HL-60/S4 treated with phorbol 12-myristate 13-acetate at 8.2 ng/mL for 4 days and 3 days (cell line): Measurements from ENCODE around the gene MAST2.

Source experiments
- in situ Hi-C: fragments of 300-500 bp; cut with MboI; formaldehyde crosslinking; loops from 2 replicates; pipeline ENCODE4 v1.15.0; 2022; ENCODE audit warnings: low sequenced_read_pairs

The MAST2 gene

GRCh38 chr1:46013581-46013980 is 210.2 kb downstream of the MAST2 start:
- in situ Hi-C loops: no loop called here

DNA sequence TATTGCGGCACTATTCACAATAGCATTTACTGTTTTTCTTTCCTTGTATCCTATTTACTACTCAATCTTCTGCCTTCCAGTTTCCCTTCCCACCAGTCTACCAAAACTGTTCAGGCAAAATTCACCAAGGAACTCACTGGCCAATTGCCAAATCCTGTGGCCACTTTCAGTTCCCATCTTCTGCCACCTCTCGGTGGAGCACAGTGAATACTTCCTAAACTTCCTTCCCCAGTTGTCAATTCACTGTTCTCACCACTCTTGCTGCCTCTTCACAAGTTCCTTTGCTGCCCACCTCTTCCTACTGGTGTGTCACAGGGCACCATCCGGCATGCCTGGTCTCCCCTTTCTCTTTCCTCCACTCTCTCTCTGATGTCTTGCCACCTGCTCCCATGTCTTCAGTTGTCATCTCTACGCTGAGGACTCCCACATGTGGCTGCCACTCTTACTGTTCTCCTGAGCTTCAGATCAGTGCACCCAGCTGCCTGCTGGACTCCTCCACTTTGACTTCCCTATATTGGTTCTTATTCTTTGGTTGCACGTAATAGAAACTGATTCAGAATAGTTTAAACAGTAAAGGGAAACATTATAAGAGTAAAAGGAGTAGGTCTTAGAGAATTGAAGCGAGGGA is 214.6 kb downstream of the MAST2 start:
- in situ Hi-C loops: no loop called here

GRCh38 chr1:46019348-46019747 is 215.9 kb downstream of the MAST2 start:
- in situ Hi-C loops: no loop called here

DNA sequence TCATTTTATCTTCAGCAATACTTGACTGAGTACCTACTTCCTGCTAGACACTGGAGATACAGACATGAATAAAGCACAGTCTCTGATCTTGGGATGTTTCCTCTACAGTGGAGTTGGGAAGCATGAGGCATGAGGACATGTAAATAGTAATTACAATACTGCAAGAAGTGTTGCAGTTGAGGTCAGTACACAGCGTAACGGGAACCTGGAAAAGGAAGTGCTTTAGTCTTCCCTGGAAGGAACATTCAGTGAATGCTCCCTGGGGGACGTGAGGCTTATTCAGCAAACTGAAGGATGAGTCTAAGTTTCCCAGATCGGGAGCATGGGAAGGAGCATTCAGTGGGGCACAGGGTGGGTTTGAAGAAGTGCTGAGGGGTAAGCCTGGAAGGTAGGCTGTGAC is 216.6 kb downstream of the MAST2 start:
- in situ Hi-C loops: no loop called here

- in situ Hi-C loops: no loop called here
Measured at GRCh38 chr1:46021046-46021996, 217.9 kb downstream of the MAST2 start.

DNA sequence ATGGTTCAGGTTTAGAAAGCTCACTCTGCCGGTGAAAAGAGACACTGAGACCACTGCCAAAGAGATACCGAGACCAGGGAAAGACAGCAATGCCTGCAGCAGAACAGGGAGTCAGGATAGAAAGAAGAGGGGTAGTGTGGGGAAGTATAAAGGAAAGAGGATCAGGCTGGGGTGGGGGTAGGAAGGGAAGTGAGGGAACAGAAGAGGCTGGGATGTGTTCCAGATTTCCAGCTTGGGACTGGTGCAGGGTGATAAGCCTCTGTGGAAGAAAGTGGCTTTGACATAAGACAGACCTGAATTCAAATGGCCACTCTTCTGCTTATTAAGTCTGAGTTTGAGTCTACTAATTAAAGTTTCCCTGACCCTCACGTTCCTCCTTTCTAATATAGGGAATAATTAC is 223.1 kb downstream of the MAST2 start:
- in situ Hi-C loops: no loop called here

DNA sequence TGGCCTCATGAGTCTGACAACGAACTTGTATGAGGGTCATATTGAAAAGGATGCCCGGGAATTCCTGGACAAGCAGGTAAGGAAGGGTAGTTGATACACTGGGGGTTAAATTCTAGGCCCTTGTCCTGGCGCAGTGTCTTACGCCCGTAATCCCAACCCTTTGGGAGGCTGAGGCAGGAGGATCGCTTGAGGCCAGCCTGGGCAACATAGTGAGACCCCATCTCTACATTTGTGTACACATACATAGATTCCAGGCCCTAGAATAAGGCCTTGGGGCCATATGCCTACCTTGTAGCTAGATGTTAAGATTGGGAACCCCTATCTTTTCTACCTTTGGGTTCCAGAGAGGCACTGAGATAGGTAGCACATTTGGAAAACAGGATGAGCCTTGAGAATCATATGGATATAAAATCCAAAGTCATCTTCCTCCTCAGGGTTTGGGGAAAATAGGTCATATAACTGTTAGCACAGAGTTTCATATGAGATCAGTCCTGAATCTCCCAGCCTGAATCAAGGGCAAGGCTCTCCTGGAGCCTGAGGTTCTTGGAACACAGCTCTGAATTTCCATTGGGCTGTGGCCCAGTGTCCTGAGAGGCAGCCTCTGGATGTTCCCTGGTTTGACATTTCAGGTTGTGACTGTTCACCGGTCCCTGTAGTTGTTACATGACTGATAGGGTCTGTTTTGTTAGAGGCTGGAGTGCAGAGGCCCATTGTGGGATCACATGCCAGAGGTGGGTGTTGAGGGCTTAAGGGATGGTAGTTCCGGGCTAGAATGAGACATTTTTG is 224.6 kb downstream of the MAST2 start:
- in situ Hi-C loops: no loop called here

GRCh38 chr1:46030074-46030870 is 226.9 kb downstream of the MAST2 start:
- in situ Hi-C loops: no loop called here

DNA sequence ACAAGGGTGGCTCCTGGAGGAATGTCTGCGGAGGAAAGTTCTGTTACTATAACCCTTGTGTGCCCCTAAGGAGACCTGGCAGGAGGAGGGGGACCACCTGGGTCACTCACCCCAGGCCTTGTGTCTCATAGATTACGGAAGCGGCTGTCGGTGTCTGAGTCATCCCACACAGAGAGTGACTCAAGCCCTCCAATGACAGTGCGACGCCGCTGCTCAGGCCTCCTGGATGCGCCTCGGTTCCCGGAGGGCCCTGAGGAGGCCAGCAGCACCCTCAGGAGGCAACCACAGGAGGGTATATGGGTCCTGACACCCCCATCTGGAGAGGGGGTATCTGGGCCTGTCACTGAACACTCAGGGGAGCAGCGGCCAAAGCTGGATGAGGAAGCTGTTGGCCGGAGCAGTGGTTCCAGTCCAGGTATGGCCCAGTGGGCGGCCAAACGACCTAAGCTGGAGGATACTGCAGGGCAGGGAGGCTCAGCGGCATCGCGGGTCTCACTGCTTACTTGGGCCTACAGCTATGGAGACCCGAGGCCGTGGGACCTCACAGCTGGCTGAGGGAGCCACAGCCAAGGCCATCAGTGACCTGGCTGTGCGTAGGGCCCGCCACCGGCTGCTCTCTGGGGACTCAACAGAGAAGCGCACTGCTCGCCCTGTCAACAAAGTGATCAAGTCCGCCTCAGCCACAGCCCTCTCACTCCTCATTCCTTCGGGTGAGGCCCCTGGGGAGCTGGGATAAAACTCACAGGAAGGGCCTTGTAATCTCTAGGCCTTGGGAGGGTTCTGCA is 227.7 kb downstream of the MAST2 start:
- in situ Hi-C loops: no loop called here

- in situ Hi-C loops: loop anchor here (5.0 kb wide), 1 partner anchor 142 kb away; the partner anchor contains the start of genes P3R3URF and TSPAN1
Measured at GRCh38 chr1:46034601-46035516, 231.4 kb downstream of the MAST2 start.

DNA sequence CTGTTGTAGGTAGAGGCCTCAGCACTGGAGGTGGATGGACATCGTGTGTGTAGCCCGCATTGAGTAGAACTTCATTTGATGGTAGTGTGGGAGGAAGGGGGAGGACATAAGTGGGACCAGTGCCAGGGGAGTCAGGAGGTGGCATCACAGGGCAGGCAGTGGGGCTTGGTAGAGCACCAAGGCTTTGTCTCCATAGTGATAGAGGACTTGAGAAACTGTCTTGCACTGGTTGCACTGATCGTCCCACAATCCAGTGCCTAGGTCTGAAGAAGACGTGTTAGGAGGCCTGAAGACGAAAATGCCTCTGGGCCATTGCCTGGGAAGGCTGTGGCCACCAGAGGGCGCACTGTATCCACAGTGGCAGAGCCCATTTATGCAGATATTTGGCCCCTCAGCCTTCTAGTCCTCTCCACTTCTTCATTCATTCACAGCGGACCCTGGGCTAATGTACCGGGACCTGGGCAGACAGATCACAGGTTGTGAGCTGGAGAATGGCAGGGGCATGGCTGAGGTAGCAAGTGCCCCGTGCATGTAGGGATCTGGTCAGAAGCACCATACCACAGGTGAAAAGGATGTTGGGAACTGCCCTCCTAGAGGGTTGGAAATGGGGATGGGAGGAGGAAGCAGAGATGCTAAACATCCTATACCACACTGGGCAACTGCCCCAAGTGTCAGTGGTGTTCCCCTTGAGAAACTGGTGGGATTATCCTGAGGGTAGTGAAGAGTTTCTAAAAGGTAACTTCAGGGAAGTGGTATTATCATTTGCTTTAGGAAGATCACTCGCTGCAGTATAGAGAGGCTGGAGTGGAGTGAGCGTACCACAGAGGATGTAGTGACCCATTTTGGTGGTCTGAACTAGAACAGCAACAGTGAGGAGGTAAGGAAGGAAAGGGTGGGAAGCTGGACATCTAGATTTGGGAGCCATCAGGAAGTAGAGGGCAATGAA is 233.8 kb downstream of the MAST2 start:
- in situ Hi-C loops: loop anchor here (5.0 kb wide), 1 partner anchor 140 kb away; the partner anchor contains the start of genes P3R3URF and TSPAN1

- in situ Hi-C loops: loop anchor here (5.0 kb wide), 1 partner anchor 138 kb away; the partner anchor contains the start of genes P3R3URF and TSPAN1
Measured at GRCh38 chr1:46039571-46040052, 236.2 kb downstream of the MAST2 start.

DNA sequence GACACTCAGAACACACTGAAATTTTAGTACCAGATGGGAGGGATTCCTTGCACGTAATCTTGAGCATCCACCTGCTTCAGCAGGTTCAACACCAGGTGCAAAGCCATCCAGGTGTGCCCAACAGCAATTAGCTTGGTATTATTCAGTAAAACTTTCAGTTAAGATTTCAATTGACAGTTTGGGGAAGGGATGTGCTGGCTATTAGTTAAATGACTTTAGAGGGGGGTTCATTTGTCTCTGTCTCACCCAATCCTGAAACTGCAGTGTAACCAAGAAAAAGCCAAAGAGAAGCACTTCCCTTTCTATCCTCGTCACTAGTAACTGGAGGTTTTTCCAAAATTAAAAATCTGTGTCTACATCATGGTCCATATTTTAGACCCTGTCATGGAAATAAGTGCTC is 238.1 kb downstream of the MAST2 start:
- in situ Hi-C loops: no loop called here

DNA sequence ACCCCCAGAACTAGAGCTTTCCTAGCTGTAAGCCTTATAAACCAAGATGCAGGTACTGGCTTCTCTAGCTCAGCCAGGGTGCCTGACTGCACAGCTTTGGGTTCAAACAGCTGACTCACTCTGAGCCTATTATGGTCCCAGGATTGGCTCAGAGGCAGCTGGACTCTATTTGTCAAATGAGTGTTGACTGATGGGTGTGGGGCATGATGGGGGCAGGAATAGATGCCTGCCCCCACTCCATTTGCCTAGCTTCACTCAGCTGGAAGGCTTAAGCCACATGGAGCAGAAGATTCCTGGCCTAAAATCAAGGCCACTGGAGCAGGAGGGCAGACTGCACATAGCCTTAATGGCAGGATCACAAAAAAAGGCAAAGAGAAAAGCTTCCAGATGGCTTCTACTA is 238.6 kb downstream of the MAST2 start:
- in situ Hi-C loops: no loop called here

- in situ Hi-C loops: no loop called here
Measured at GRCh38 chr1:46043458-46044017, 240.1 kb downstream of the MAST2 start.

DNA sequence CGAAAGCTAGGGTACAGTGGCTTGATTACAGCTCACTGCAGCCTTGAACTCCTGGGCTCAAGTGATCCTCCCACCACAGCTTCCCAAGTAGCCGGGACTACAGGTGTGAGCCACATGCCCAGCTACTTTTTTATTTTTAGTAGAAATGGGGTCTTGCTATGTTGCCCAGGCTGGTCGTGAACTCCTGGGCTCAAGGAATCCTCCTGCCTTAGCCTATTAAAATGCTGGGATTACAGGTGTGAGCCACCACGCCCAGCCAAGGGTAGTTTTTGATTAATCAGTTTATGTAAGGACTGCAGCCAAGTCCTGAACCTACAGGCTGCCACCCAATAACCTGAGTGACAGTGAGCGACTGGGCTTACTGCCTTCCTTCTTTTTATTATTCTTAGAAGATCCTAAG is 240.7 kb downstream of the MAST2 start:
- in situ Hi-C loops: no loop called here

GRCh38 chr1:46053734-46054133 is 250.3 kb downstream of the MAST2 start:
- in situ Hi-C loops: no loop called here
